K562 (cell line): ENCODE data around the gene SHISA5. TPM values are rescaled to one million over a fixed set of nuclear protein-coding genes. Genes with fewer than 3 reads are reported as not detected.

Source experiments
- ATAC-seq: fragments of 200-7000 bp; cut with Tn5 transposase; 3 replicates; pipeline ENCODE4 v1.9.1; 2020; ENCODE audit warnings: moderate library complexity
- BruUV-seq: library from RNA; stranded (reverse); fragments of 400-500 nt; replicated peaks from 2 replicates; lab custom pipeline; 2021; lab: Mats Ljungman, UMichigan
- CTCF ChIA-PET: fragments of 300-600 bp; formaldehyde crosslinking; extraction: SDS; loops from one replicate; lab custom pipeline; 2021; ENCODE audit warnings: low intra/inter-chr PET ratio; lab: Yijun Ruan, JAX
- POLR2A ChIA-PET: fragments of 300-600, 350-650 bp; sonication (Branson Sonifier 250); formaldehyde crosslinking; extraction: SDS; loops from one replicate; lab custom pipeline; 2021; ENCODE audit warnings: antibody characterized with exemption, inconsistent platforms; lab: Yijun Ruan, JAX
- DNase-seq, 4 experiments: peaks; one replicate each; pipeline versions ENCODE4 v3.0.0 to v3.0.0-alpha.2; 2011 to 2018; ENCODE audit warnings: low spot score in 3 of 4, mixed read lengths in 3 of 4; ENCODE audit errors: extremely low read depth in 1 of 4
- FAIRE-seq: peaks from 2 replicates; lab custom pipeline; 2011; peaks lifted over from hg19 to GRCh38; lab: Jason Lieb, UNC
- H2AFZ ChIP-seq: 2 replicates; pipeline ENCODE4 v1.6.0; 2011; ENCODE audit warnings: low read depth, low read length, control low read depth, inconsistent platforms
- H3K27ac ChIP-seq: fragments of 200-600 bp; 3 replicates; pipeline ENCODE4 v1.8.0; 2011; ENCODE audit warnings: low read depth, mild to moderate bottlenecking, control low read depth, inconsistent platforms, low read length, moderate library complexity, mixed read lengths; ENCODE audit errors: extremely low read depth
- H3K27me3 ChIP-seq, 2 experiments: fragments of 300-600 bp in 1 of 2; 2 replicates in 1 of 2; 3 replicates in 1 of 2; pipeline versions ENCODE4 v1.6.0 to v1.8.0; 2011; ENCODE audit warnings: inconsistent platforms in 2 of 2, low read length in 2 of 2, mild to moderate bottlenecking in 1 of 2, mixed read lengths in 1 of 2, moderate library complexity in 1 of 2; ENCODE audit not compliant: control insufficient read depth in 2 of 2, insufficient read depth in 2 of 2
- H3K36me3 ChIP-seq: fragments of 300-600 bp; 3 replicates; pipeline ENCODE4 v1.8.0; 2011; ENCODE audit warnings: mild to moderate bottlenecking, low read length, inconsistent platforms; ENCODE audit not compliant: control insufficient read depth, insufficient read depth
- H3K4me1 ChIP-seq, 2 experiments: fragments of 200-600 bp in 1 of 2; replicated peaks in 1 of 2; 2 replicates in 1 of 2; 3 replicates in 1 of 2; pipeline versions ENCODE4 v1.5.1 to v1.8.0; 2011; ENCODE audit warnings: inconsistent platforms in 2 of 2, low read length in 2 of 2, mild to moderate bottlenecking in 1 of 2, mixed read lengths in 1 of 2, moderate library complexity in 1 of 2; ENCODE audit not compliant: control insufficient read depth in 2 of 2, insufficient read depth in 2 of 2
- H3K4me2 ChIP-seq: 2 replicates; pipeline ENCODE4 v1.6.1; 2011; ENCODE audit warnings: low read length, control low read depth, inconsistent platforms, mixed read lengths; ENCODE audit not compliant: insufficient read depth
- H3K4me3 ChIP-seq: fragments of 200-600 bp; sonication (generic), shearing (Covaris generic); 2 replicates; pipeline ENCODE4 v1.5.1; 2016; ENCODE audit warnings: control low read depth, inconsistent platforms
- H3K79me2 ChIP-seq: fragments of 200-600 bp; 3 replicates; pipeline ENCODE4 v1.8.0; 2011; ENCODE audit warnings: low read length, inconsistent platforms; ENCODE audit not compliant: control insufficient read depth, insufficient read depth
- H3K9ac ChIP-seq, 2 experiments: 2 replicates each; pipeline versions ENCODE4 v1.6.0 to v1.6.1; 2011; ENCODE audit warnings: low read depth in 2 of 2, low read length in 2 of 2, control low read depth in 1 of 2, inconsistent platforms in 1 of 2, mild to moderate bottlenecking in 1 of 2, mixed read lengths in 1 of 2; ENCODE audit not compliant: insufficient read depth in 1 of 2
- H3K9me1 ChIP-seq: one replicate; pipeline ENCODE4 v1.6.0; 2011; ENCODE audit warnings: inconsistent platforms, mild to moderate bottlenecking, low read length, moderate library complexity; ENCODE audit not compliant: control insufficient read depth, insufficient read depth
- H3K9me3 ChIP-seq: replicated peaks from 2 replicates; pipeline ENCODE4 v1.5.1; 2011; ENCODE audit warnings: low read depth, low read length, inconsistent platforms; ENCODE audit not compliant: control insufficient read depth, insufficient read depth
- H4K20me1 ChIP-seq: replicated peaks from 2 replicates; pipeline ENCODE4 v1.6.1; 2011; ENCODE audit warnings: low read length, inconsistent platforms, mixed read lengths; ENCODE audit not compliant: control insufficient read depth, insufficient read depth
- HDAC3 ChIP-seq: fragments of 450-650 bp; IDR thresholded peaks from 2 replicates; pipeline ENCODE4 v1.6.1; 2018; ENCODE audit warnings: borderline replicate concordance, mild to moderate bottlenecking, moderate library complexity; ENCODE audit not compliant: partially characterized antibody
- KAT7 ChIP-seq: sonication (generic); formaldehyde crosslinking; IDR thresholded peaks from 2 replicates; pipeline ENCODE4 v1.8.0; 2022; ENCODE audit warnings: missing genetic modification reagents, mild to moderate bottlenecking, borderline replicate concordance
- MCM3 ChIP-seq: fragments of 450-650 bp; IDR thresholded peaks from 2 replicates; pipeline ENCODE4 v1.6.1; 2016
- PPARD ChIP-seq: fragments of 250-450 bp; sonication (Bioruptor Pico); IDR thresholded peaks from 2 replicates; pipeline ENCODE4 v1.8.0; 2022; ENCODE audit warnings: inconsistent platforms, mild to moderate bottlenecking, moderate library complexity
- ZSCAN29 ChIP-seq: fragments of 450-650 bp; IDR thresholded peaks from 2 replicates; pipeline ENCODE4 v1.6.1; 2017
- WGBS: fragments of 100-300 bp; shearing (Covaris generic); methylation state at CpG from one replicate; pipeline ENCODE4 v1.1.6; 2016; ENCODE audit warnings: low coverage, mixed read lengths; ENCODE audit not compliant: insufficient coverage; ENCODE audit errors: missing lambda C conversion rate; 5-methylcytosine and 5-hydroxymethylcytosine counted together
- in situ Hi-C: fragments of 300-500 bp; cut with MboI; formaldehyde crosslinking; loops from 4 replicates; pipeline ENCODE4 v1.15.0; 2018; ENCODE audit warnings: inconsistent platforms, mixed read lengths
- intact Hi-C: fragments of 100-400 bp; cut with micrococcal nuclease; formaldehyde crosslinking; loops from 2 replicates; pipeline ENCODE4 v1.14.2; 2022
- polyA plus RNA-seq, 8 experiments: library from polyadenylated mRNA; depleted of rRNA in 4 of 8; stranded (reverse) in 5 of 8; unstranded in 3 of 8; fragments of >200 nt; fragmentation: Nextera tagmentation in 2 of 8; fragmentation: Illumina TruSeq in 1 of 8; extraction: Ambion mirVana in 2 of 8; extraction: Trizol in 1 of 8; gene quantifications; 2 replicates each; pipeline versions ENCODE4 v1.2.1 to v1.2.3, GENCODE V29; 2011 to 2014; ENCODE audit warnings: inconsistent platforms in 1 of 8, missing spikeins in 1 of 8
- total RNA-seq, 7 experiments: library from RNA; depleted of rRNA in 6 of 7; stranded (reverse); fragments of >200 nt in 6 of 7; fragmentation: Illumina TruSeq in 2 of 7; extraction: Trizol in 2 of 7; gene quantifications; 2 replicates each; pipeline versions ENCODE4 v1.2.1 to v1.2.3, GENCODE V29; 2011 to 2021; ENCODE audit warnings: low replicate concordance in 1 of 7
- TF ChIP-seq, protein P1 (sequence below): fragments of 250-450 bp; sonication (Bioruptor Pico); IDR thresholded peaks from 2 replicates; pipeline ENCODE4 v1.8.0; 2022; ENCODE audit warnings: moderate library complexity, mild to moderate bottlenecking, inconsistent platforms
- TF ChIP-seq, protein P2 (sequence below): fragments of 450-650 bp; IDR thresholded peaks from 2 replicates; pipeline ENCODE4 v1.6.1; 2018; ENCODE audit not compliant: partially characterized antibody

The SHISA5 gene
- total and polyA plus RNA-seq, 9 of the 15 experiments (the other 6 are each of a cell fraction or from before 2014, with no cell fraction given): 8.4 to 85.8 (median 56.1) TPM

DNA sequence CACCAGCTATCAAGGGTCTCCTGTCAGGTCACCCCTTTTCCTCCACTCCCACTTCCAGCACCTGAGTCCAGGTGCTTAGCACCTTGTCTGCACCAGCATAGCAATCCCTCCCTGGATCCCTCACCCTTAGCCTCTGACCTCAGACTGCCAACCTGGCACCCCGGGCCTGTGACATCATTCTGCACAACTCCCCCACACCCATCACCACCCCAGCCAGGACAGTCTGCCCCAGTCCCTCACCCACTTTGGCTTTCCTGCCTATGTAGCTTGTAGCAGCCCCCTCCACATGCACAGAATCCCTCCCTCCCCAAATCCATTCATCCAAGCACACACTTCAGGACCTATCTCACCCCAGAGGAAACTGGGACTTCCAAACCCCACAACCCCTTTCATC is 73.3 kb downstream of the SHISA5 start:
- DNase-seq (no peak), ATAC-seq (no peak), FAIRE-seq (no peak)
- Histone ChIP-seq H3K4me2 (no peak overlapping the region), H3K27ac (no peak overlapping the region), H4K20me1 (no peaks in the 10 kb centered on the region), H2AFZ (no peak overlapping the region), H3K9me1 (no peaks in the 10 kb centered on the region), H3K4me3 (no peak overlapping the region), H3K36me3 (peaks cover 32% of the 10 kb centered on the region; the same call in 2 of the 3 replicates), H3K9ac (no peak overlapping the region; a peak in 1 of 4 replicates), H3K4me1 (peaks cover 12 to 36% of the 10 kb centered on the region in 2 experiments; a peak in 4 of 5 replicates)
- CTCF ChIA-PET: no interaction called here
- intact Hi-C loops: no loop called here
- BruUV-seq: no TSS peak
- TF ChIP-seq MCM3: no peak
- TF ChIP-seq ZSCAN29: no peak
- TF ChIP-seq, protein P1, sequence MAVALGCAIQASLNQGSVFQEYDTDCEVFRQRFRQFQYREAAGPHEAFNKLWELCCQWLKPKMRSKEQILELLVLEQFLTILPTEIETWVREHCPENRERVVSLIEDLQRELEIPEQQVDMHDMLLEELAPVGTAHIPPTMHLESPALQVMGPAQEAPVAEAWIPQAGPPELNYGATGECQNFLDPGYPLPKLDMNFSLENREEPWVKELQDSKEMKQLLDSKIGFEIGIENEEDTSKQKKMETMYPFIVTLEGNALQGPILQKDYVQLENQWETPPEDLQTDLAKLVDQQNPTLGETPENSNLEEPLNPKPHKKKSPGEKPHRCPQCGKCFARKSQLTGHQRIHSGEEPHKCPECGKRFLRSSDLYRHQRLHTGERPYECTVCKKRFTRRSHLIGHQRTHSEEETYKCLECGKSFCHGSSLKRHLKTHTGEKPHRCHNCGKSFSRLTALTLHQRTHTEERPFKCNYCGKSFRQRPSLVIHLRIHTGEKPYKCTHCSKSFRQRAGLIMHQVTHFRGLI (CRISPR knock-in tag): no peak
- TF ChIP-seq, protein P2, sequence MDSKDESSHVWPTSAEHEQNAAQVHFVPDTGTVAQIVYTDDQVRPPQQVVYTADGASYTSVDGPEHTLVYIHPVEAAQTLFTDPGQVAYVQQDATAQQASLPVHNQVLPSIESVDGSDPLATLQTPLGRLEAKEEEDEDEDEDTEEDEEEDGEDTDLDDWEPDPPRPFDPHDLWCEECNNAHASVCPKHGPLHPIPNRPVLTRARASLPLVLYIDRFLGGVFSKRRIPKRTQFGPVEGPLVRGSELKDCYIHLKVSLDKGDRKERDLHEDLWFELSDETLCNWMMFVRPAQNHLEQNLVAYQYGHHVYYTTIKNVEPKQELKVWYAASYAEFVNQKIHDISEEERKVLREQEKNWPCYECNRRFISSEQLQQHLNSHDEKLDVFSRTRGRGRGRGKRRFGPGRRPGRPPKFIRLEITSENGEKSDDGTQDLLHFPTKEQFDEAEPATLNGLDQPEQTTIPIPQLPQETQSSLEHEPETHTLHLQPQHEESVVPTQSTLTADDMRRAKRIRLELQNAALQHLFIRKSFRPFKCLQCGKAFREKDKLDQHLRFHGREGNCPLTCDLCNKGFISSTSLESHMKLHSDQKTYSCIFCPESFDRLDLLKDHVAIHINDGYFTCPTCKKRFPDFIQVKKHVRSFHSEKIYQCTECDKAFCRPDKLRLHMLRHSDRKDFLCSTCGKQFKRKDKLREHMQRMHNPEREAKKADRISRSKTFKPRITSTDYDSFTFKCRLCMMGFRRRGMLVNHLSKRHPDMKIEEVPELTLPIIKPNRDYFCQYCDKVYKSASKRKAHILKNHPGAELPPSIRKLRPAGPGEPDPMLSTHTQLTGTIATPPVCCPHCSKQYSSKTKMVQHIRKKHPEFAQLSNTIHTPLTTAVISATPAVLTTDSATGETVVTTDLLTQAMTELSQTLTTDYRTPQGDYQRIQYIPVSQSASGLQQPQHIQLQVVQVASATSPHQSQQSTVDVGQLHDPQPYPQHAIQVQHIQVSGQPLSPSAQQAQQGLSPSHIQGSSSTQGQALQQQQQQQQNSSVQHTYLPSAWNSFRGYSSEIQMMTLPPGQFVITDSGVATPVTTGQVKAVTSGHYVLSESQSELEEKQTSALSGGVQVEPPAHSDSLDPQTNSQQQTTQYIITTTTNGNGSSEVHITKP: no peak
- no peak for TF ChIP-seq KAT7 (CRISPR knock-in tag)
- TF ChIP-seq PPARD: no peak
- no peak for TF ChIP-seq HDAC3
- TF ChIP-seq, all 486 proteins: peak for 0
- H3K79me2 ChIP-seq: peaks cover 2% of the 10 kb centered on the region; the same call in 2 of the 3 replicates
- WGBS: 50% methylated on average over 1 of the region's 1 CpG
- H3K9me3 ChIP-seq: no peaks in the 10 kb centered on the region
- in situ Hi-C loops: loop anchor here (10.0 kb wide), 2 partner anchors 196 to 236 kb away; no protein-coding TSS in a partner anchor
- no peaks in the 10 kb centered on the region for H3K27me3 ChIP-seq
- POLR2A ChIA-PET: interaction anchor here (0.7 kb wide), 1 partner anchor 23 kb away, joined by 3 read pairs; no protein-coding TSS in a partner anchor
